Endothelial cell of umbilical vein (primary cell): ENCODE results near the gene AMZ1.

Source experiments
- EZH2 ChIP-seq: IDR thresholded peaks from 2 replicates; pipeline ENCODE4 v1.6.1; 2012; ENCODE audit warnings: borderline replicate concordance, low read depth, mild to moderate bottlenecking, moderate library complexity, low read length, inconsistent platforms; ENCODE audit not compliant: severe bottlenecking
- TF ChIP-seq, protein P1 (sequence below), 2 donors: IDR thresholded peaks; 1 replicate in 1 of 2; 2 replicates in 1 of 2; pipeline ENCODE4 v1.5.1; 2011; ENCODE audit warnings: low read length in 2 of 2, mild to moderate bottlenecking in 2 of 2, moderate library complexity in 2 of 2, control low read depth in 1 of 2, inconsistent platforms in 1 of 2, low read depth in 1 of 2; ENCODE audit not compliant: insufficient read depth in 1 of 2; ENCODE audit errors: extremely low read depth in 1 of 2

DNA sequence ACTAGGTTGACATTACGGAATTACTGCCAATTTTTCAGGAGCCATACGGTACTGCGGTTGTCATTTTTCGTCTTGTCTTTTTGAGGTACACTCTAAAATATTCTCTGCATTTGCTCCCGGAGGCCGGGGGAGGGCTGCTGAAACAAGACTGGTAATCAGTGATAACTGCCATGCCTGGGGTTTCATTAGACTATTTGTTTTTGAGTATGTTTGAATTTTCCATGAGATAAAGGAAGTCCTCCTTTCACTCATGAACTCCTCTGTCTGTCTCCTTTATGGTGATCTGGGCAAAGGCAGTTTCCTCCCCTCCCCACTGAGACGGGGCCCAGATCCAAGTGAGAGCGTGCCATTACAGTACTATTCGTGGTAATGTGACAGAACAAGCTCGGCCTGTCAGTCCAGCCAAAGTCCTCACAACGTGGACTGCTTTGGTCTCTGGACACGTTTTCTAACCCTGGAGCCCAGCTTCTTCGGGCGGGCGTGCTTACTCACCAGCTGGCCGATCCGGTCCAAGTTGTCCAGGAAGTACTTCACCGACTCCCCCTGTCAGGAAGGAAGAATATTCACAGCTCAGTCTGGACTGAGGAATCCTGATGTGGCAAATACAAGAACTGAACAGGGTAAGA, 45.1 kb downstream of the AMZ1 start:
- TF ChIP-seq, protein P1, sequence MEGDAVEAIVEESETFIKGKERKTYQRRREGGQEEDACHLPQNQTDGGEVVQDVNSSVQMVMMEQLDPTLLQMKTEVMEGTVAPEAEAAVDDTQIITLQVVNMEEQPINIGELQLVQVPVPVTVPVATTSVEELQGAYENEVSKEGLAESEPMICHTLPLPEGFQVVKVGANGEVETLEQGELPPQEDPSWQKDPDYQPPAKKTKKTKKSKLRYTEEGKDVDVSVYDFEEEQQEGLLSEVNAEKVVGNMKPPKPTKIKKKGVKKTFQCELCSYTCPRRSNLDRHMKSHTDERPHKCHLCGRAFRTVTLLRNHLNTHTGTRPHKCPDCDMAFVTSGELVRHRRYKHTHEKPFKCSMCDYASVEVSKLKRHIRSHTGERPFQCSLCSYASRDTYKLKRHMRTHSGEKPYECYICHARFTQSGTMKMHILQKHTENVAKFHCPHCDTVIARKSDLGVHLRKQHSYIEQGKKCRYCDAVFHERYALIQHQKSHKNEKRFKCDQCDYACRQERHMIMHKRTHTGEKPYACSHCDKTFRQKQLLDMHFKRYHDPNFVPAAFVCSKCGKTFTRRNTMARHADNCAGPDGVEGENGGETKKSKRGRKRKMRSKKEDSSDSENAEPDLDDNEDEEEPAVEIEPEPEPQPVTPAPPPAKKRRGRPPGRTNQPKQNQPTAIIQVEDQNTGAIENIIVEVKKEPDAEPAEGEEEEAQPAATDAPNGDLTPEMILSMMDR (IDR thresholded peaks at IDR 0.05; ENCODE audit: extremely low read depth in 1 of 2, insufficient read depth in 1 of 2, low read depth in 1 of 2, low read length in 2 of 2), result no peak
- TF ChIP-seq EZH2, result no peak
